Osteocyte (in vitro differentiated cells): ENCODE measurements around the gene TMEM138. TPM values are rescaled to one million over a fixed set of nuclear protein-coding genes. Genes with fewer than 3 reads are reported as not detected.

Source experiments
- DNase-seq: peaks from one replicate; pipeline ENCODE4 v3.0.0; 2021; ENCODE audit warnings: mixed read lengths; ENCODE audit not compliant: unreplicated experiment; ENCODE audit errors: extremely low spot score
- H3K27ac Mint-ChIP-seq: one replicate; pipeline ENCODE4 v1.8.0; 2021; ENCODE audit warnings: mild to moderate bottlenecking, mixed read lengths; ENCODE audit not compliant: unreplicated experiment
- H3K27me3 Mint-ChIP-seq: one replicate; pipeline ENCODE4 v1.8.0; 2021; ENCODE audit warnings: mixed read lengths; ENCODE audit not compliant: unreplicated experiment
- H3K36me3 Mint-ChIP-seq: one replicate; pipeline ENCODE4 v1.8.0; 2021; ENCODE audit warnings: mixed read lengths; ENCODE audit not compliant: unreplicated experiment
- H3K4me1 Mint-ChIP-seq: one replicate; pipeline ENCODE4 v1.8.0; 2021; ENCODE audit warnings: mixed read lengths; ENCODE audit not compliant: unreplicated experiment
- H3K4me3 Mint-ChIP-seq: one replicate; pipeline ENCODE4 v1.8.0; 2021; ENCODE audit warnings: mild to moderate bottlenecking, moderate library complexity, mixed read lengths; ENCODE audit not compliant: unreplicated experiment
- H3K9me3 Mint-ChIP-seq: one replicate; pipeline ENCODE4 v1.8.0; 2021; ENCODE audit warnings: mixed read lengths; ENCODE audit not compliant: unreplicated experiment
- total RNA-seq: library from RNA; stranded (reverse); gene quantifications from 2 replicates; pipeline ENCODE4 v1.2.1, GENCODE V29; 2021
- TF ChIP-seq, protein P1 (sequence below): fragments of 200-600 bp; sonication (generic); IDR thresholded peaks from 2 replicates; pipeline ENCODE4 v1.5.0; 2021; ENCODE audit warnings: antibody characterized with exemption, mild to moderate bottlenecking, moderate library complexity

TMEM138 gene
- total RNA-seq, 1 donor from 2014 or later = 49.4 TPM

DNA sequence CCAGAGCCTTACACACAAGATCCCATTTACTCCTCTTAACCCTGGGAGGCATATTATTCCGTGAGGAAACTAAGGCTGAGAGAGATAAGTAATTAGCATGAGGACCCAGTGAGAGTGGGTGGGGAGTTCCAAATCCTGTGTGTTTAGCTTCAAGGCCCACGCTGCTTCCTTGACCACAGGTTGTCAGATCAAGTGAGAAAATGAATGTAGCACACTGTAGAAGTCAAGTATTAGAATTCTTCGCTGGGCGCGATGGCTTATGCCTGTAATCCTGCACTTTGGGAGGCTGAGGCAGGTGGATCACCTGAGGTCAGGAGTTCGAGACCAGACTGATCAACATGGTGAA is 4.3 kb upstream of the TMEM138 start:
- no peak for DNase-seq
- no peak overlapping the region for H3K4me3 Mint-ChIP-seq
- H3K9me3 Mint-ChIP-seq = no peaks in the 10 kb centered on the region
- no peaks in the 10 kb centered on the region for H3K27me3 Mint-ChIP-seq
- peaks cover 9% of the 10 kb centered on the region for H3K36me3 Mint-ChIP-seq
- H3K27ac Mint-ChIP-seq = no peak overlapping the region
- TF ChIP-seq, protein P1, sequence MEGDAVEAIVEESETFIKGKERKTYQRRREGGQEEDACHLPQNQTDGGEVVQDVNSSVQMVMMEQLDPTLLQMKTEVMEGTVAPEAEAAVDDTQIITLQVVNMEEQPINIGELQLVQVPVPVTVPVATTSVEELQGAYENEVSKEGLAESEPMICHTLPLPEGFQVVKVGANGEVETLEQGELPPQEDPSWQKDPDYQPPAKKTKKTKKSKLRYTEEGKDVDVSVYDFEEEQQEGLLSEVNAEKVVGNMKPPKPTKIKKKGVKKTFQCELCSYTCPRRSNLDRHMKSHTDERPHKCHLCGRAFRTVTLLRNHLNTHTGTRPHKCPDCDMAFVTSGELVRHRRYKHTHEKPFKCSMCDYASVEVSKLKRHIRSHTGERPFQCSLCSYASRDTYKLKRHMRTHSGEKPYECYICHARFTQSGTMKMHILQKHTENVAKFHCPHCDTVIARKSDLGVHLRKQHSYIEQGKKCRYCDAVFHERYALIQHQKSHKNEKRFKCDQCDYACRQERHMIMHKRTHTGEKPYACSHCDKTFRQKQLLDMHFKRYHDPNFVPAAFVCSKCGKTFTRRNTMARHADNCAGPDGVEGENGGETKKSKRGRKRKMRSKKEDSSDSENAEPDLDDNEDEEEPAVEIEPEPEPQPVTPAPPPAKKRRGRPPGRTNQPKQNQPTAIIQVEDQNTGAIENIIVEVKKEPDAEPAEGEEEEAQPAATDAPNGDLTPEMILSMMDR = no peak
- peaks cover 15% of the 10 kb centered on the region for H3K4me1 Mint-ChIP-seq

GRCh38 chr11:61358566-61358965 is 3.6 kb upstream of the TMEM138 start:
- TF ChIP-seq, protein P1 = no peak
- Mint-ChIP-seq H3K27ac (no peak overlapping the region), H3K4me1 (peaks cover 21% of the 10 kb centered on the region), H3K36me3 (peaks cover 2% of the 10 kb centered on the region), H3K9me3 (no peaks in the 10 kb centered on the region), H3K27me3 (no peaks in the 10 kb centered on the region), H3K4me3 (no peak overlapping the region)
- no peak for DNase-seq

GRCh38 chr11:61359516-61359915 is 2.7 kb upstream of the TMEM138 start:
- Mint-ChIP-seq H3K36me3 (peaks cover 2% of the 10 kb centered on the region), H3K27ac (no peak overlapping the region), H3K27me3 (no peaks in the 10 kb centered on the region), H3K4me1 (peaks cover 22% of the 10 kb centered on the region), H3K4me3 (no peak overlapping the region), H3K9me3 (no peaks in the 10 kb centered on the region)
- TF ChIP-seq, protein P1 = no peak
- DNase-seq = no peak

DNA sequence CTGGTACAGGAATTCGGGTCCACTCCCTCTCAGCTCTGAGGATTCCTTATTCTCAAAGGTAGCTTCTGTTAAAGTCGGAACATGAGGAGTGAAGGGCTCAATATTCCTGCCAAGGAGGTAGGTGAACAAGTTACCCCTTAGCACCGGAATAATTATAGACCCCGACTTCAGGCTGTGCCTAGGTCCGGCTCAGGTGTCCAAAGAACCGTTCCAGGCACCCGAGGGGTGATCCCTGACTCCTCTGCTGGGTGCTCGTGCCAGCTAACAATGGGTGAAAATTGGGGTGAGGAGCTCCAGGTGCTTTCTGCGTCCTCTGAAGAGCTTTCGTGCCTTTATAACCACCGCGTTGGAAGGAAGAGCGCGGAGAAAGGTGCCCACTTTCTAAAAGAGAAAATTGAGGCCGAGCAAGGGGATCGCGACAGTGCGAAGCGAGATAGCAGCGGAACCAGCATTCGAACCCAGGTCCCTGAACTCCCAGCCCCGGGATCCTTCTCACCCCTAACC is 885 bp upstream of the TMEM138 start:
- H3K36me3 Mint-ChIP-seq = peaks cover 4% of the 10 kb centered on the region
- H3K4me1 Mint-ChIP-seq = peaks cover 31% of the 10 kb centered on the region
- H3K9me3 Mint-ChIP-seq = no peaks in the 10 kb centered on the region
- H3K4me3 Mint-ChIP-seq = peak overlapping the region; percentile 98
- no peaks in the 10 kb centered on the region for H3K27me3 Mint-ChIP-seq
- TF ChIP-seq, protein P1 = no peak
- no peak for DNase-seq
- H3K27ac Mint-ChIP-seq = peak overlapping the region; percentile 97

- H3K36me3 Mint-ChIP-seq = peaks cover 8% of the 10 kb centered on the region
- no peaks in the 10 kb centered on the region for H3K9me3 Mint-ChIP-seq
- H3K27ac Mint-ChIP-seq = peak overlapping the region; percentile 97
- TF ChIP-seq, protein P1 = no peak
- peaks cover 36% of the 10 kb centered on the region for H3K4me1 Mint-ChIP-seq
- H3K4me3 Mint-ChIP-seq = peak overlapping the region; percentile 98
- no peaks in the 10 kb centered on the region for H3K27me3 Mint-ChIP-seq
- DNase-seq = no peak
Measured at GRCh38 chr11:61362542-61362875, 335 bp downstream of the TMEM138 start.
